ENCODE measurements around the gene SUPT5H. TPM values are rescaled to one million over a fixed set of nuclear protein-coding genes. Genes with fewer than 3 reads are reported as not detected.

Gene SUPT5H
- total RNA-seq, 1 donor from 2014 or later, result 160 TPM

DNA sequence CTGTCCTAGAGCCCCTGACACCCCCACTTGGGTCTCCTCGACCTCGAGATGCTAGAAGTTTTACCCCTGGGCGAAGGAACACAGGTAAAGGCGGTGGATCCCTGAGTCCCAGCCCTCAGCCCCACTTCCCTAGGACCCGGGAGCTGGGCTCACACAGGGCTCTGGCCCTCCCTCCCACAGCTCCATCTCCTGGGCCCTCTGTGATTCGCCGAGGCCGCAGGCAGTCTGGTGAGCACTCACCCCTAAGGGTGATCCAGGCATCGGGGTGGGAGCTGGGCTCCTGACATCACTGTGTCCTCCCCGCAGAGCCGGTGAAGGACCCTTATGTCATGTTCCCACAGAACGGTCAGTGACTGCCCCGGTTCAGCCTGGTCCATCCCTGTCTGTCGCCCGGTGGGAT lies 24.6 kb upstream of the SUPT5H start:
- Mint-ChIP-seq H3K4me1 (ENCODE audit: low read depth, unreplicated experiment) (peaks cover 4% of the 10 kb centered on the region), H3K27me3 (ENCODE audit: unreplicated experiment) (peaks cover 9% of the 10 kb centered on the region), H3K27ac (ENCODE audit: unreplicated experiment) (no peak overlapping the region), H3K9me3 (ENCODE audit: unreplicated experiment) (peaks cover 4% of the 10 kb centered on the region), H3K36me3 (ENCODE audit: unreplicated experiment) (no peaks in the 10 kb centered on the region), H3K4me3 (ENCODE audit: unreplicated experiment) (no peak overlapping the region)
- TF ChIP-seq, protein P1, sequence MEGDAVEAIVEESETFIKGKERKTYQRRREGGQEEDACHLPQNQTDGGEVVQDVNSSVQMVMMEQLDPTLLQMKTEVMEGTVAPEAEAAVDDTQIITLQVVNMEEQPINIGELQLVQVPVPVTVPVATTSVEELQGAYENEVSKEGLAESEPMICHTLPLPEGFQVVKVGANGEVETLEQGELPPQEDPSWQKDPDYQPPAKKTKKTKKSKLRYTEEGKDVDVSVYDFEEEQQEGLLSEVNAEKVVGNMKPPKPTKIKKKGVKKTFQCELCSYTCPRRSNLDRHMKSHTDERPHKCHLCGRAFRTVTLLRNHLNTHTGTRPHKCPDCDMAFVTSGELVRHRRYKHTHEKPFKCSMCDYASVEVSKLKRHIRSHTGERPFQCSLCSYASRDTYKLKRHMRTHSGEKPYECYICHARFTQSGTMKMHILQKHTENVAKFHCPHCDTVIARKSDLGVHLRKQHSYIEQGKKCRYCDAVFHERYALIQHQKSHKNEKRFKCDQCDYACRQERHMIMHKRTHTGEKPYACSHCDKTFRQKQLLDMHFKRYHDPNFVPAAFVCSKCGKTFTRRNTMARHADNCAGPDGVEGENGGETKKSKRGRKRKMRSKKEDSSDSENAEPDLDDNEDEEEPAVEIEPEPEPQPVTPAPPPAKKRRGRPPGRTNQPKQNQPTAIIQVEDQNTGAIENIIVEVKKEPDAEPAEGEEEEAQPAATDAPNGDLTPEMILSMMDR (IDR thresholded peaks at IDR 0.05; ENCODE audit: partially characterized antibody, unreplicated experiment), result no peak
- no peak for DNase-seq

DNA sequence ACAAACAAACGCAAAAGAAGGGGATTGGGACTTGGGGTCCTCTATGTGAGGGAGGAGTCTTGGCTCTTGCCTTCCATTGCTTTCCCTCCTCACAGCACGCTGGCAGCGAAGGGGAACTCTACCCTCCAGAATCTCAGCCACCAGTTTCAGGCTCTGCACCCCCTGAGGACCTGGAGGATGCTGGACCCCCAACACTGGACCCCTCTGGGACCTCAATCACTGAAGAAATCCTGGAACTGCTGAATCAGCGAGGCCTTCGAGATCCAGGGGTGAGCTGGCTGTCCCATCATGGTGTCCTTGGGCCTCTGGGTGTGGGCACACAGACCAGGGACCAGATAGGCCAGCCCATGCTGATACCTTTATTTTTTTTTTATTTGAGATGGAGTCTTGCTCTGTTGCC lies 23.4 kb upstream of the SUPT5H start:
- Mint-ChIP-seq H3K4me1 (ENCODE audit: low read depth, unreplicated experiment) (no peaks in the 10 kb centered on the region), H3K36me3 (ENCODE audit: unreplicated experiment) (no peaks in the 10 kb centered on the region), H3K9me3 (ENCODE audit: unreplicated experiment) (peaks cover 4% of the 10 kb centered on the region), H3K27me3 (ENCODE audit: unreplicated experiment) (peaks cover 14% of the 10 kb centered on the region), H3K27ac (ENCODE audit: unreplicated experiment) (no peak overlapping the region), H3K4me3 (ENCODE audit: unreplicated experiment) (no peak overlapping the region)
- no peak for DNase-seq
- TF ChIP-seq, protein P1 (IDR thresholded peaks at IDR 0.05; ENCODE audit: partially characterized antibody, unreplicated experiment), result no peak

DNA sequence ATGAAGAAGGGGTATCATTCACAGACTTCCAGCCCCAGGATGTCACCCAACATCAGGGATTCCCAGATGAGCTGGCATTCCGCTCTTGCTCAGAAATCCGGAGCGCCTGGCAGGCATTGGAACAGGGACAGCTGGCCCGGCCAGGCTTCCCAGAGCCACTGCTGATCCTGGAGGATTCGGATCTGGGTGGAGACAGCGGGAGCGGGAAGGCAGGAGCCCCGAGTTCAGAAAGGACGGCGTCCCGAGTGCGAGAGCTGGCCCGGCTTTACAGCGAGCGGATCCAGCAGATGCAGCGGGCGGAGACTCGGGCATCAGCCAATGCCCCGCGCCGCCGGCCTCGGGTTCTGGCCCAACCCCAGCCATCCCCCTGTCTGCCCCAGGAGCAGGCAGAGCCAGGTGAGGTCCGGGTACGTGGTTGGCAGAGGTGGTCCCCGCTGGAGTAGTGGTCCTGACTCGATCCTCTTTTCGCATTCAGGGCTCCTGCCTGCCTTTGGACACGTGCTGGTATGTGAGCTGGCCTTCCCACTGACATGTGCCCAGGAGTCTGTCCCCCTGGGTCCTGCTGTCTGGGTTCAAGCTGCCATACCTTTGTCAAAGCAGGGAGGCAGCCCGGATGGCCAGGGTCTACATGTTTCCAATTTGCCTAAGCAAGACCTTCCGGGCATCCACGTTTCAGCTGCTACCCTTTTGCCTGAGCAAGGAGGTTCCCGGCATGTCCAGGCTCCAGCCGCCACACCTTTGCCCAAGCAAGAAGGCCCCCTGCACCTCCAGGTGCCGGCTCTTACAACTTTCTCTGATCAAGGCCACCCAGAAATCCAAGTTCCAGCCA lies 21.9 kb upstream of the SUPT5H start:
- H3K36me3 Mint-ChIP-seq (ENCODE audit: unreplicated experiment), result no peaks in the 10 kb centered on the region
- TF ChIP-seq, protein P1 (IDR thresholded peaks at IDR 0.05; ENCODE audit: partially characterized antibody, unreplicated experiment), result no peak

DNA sequence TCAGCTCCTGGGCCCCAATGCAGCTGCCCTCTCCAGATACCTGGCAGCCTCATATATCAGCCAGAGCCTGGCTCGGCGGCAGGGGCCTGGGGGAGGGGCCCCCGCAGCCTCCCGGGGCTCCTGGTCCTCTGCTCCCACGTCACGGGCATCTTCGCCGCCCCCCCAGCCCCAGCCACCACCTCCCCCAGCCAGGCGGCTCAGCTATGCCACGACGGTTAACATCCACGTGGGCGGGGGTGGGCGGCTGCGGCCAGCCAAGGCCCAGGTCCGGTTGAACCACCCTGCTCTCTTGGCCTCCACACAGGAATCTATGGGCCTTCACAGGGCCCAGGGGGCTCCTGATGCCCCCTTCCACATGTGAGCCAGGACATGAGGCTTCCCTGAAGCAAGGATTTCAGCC lies 20.4 kb upstream of the SUPT5H start:
- Mint-ChIP-seq H3K27me3 (ENCODE audit: unreplicated experiment) (peaks cover 15% of the 10 kb centered on the region), H3K36me3 (ENCODE audit: unreplicated experiment) (no peaks in the 10 kb centered on the region), H3K27ac (ENCODE audit: unreplicated experiment) (no peak overlapping the region), H3K4me3 (ENCODE audit: unreplicated experiment) (no peak overlapping the region), H3K4me1 (ENCODE audit: low read depth, unreplicated experiment) (peaks cover 2% of the 10 kb centered on the region), H3K9me3 (ENCODE audit: unreplicated experiment) (peaks cover 2% of the 10 kb centered on the region)
- DNase-seq, result no peak
- TF ChIP-seq, protein P1 (IDR thresholded peaks at IDR 0.05; ENCODE audit: partially characterized antibody, unreplicated experiment), result no peak

More for the DNA sequence above, 21.9 kb upstream of the SUPT5H start:
- Mint-ChIP-seq H3K27me3 (ENCODE audit: unreplicated experiment) (peaks cover 16% of the 10 kb centered on the region), H3K9me3 (ENCODE audit: unreplicated experiment) (peaks cover 4% of the 10 kb centered on the region), H3K4me3 (ENCODE audit: unreplicated experiment) (no peak overlapping the region), H3K27ac (ENCODE audit: unreplicated experiment) (no peak overlapping the region), H3K4me1 (ENCODE audit: low read depth, unreplicated experiment) (peaks cover 2% of the 10 kb centered on the region)
- DNase-seq, result no peak

DNA sequence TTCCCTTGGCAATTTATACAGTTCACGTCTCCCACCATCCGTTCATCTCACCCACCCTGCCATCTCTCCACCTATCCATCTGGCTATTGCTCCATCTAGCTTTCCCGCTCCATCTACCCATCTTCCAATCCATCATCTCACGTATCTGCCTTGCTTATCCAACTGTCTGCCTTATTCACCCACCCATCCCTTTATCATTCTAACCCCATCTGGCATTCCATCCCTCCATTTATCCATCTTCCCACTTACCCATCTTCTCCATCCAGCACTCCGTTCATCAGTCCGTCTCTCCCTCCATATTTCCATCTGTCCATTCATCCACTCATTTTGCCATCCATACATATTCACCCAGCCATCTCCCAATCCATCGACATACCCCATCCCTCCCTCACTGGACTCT lies 19.6 kb upstream of the SUPT5H start:
- peaks cover 15% of the 10 kb centered on the region for H3K27me3 Mint-ChIP-seq (ENCODE audit: unreplicated experiment)
- no peak overlapping the region for H3K27ac Mint-ChIP-seq (ENCODE audit: unreplicated experiment)
- peaks cover 2% of the 10 kb centered on the region for H3K9me3 Mint-ChIP-seq (ENCODE audit: unreplicated experiment)
- no peak for DNase-seq
- peaks cover 2% of the 10 kb centered on the region for H3K4me1 Mint-ChIP-seq (ENCODE audit: low read depth, unreplicated experiment)
- TF ChIP-seq, protein P1 (IDR thresholded peaks at IDR 0.05; ENCODE audit: partially characterized antibody, unreplicated experiment), result no peak
- H3K36me3 Mint-ChIP-seq (ENCODE audit: unreplicated experiment), result no peaks in the 10 kb centered on the region
- H3K4me3 Mint-ChIP-seq (ENCODE audit: unreplicated experiment), result no peak overlapping the region

Measured in glutamatergic neuron (in vitro differentiated cells).